Activated naive CD8-positive, alpha-beta T cell treated with anti-CD3 and anti-CD28 coated beads, Interleukin-2, amount 10 ng/mL, durations not matched to agents 7 days and 5 days (primary cell): ENCODE data around the gene ANK2. TPM values are rescaled to one million over a fixed set of nuclear protein-coding genes. Genes with fewer than 3 reads are reported as not detected.

Experiments used
- ATAC-seq: fragments of 150-1000 bp; cut with Tn5 transposase; one replicate; pipeline ENCODE4 v1.10.0; 2021; ENCODE audit warnings: low read depth, moderate library complexity
- POLR2A ChIA-PET: fragments of 350-600 bp; sonication (Branson Sonifier 250); formaldehyde crosslinking; loops from one replicate; lab custom pipeline; 2021; ENCODE audit warnings: antibody characterized with exemption; lab: Charles Lee
- DNase-seq: peaks from one replicate; pipeline ENCODE4 v3.0.0; 2021
- H3K27ac Mint-ChIP-seq: one replicate; pipeline ENCODE4 v1.8.0; 2022; ENCODE audit warnings: mild to moderate bottlenecking, mixed read lengths
- H3K27me3 Mint-ChIP-seq: one replicate; pipeline ENCODE4 v1.8.0; 2022; ENCODE audit warnings: mild to moderate bottlenecking, moderate library complexity, mixed read lengths
- H3K36me3 Mint-ChIP-seq: one replicate; pipeline ENCODE4 v1.8.0; 2021; ENCODE audit warnings: mild to moderate bottlenecking, mixed read lengths
- H3K4me1 Mint-ChIP-seq: one replicate; pipeline ENCODE4 v1.8.0; 2021; ENCODE audit warnings: mixed read lengths
- H3K4me3 Mint-ChIP-seq: one replicate; pipeline ENCODE4 v1.8.0; 2022; ENCODE audit warnings: mild to moderate bottlenecking, moderate library complexity, mixed read lengths
- H3K9me3 Mint-ChIP-seq: one replicate; pipeline ENCODE4 v1.8.0; 2021; ENCODE audit warnings: mixed read lengths
- total RNA-seq, 2 experiments: library from RNA; stranded (reverse); gene quantifications; one replicate each; pipeline ENCODE4 v1.2.3, GENCODE V29; 2021

The ANK2 gene
- total RNA-seq, 2 experiments from 2014 or later = 0.69 to 1.8 TPM

DNA sequence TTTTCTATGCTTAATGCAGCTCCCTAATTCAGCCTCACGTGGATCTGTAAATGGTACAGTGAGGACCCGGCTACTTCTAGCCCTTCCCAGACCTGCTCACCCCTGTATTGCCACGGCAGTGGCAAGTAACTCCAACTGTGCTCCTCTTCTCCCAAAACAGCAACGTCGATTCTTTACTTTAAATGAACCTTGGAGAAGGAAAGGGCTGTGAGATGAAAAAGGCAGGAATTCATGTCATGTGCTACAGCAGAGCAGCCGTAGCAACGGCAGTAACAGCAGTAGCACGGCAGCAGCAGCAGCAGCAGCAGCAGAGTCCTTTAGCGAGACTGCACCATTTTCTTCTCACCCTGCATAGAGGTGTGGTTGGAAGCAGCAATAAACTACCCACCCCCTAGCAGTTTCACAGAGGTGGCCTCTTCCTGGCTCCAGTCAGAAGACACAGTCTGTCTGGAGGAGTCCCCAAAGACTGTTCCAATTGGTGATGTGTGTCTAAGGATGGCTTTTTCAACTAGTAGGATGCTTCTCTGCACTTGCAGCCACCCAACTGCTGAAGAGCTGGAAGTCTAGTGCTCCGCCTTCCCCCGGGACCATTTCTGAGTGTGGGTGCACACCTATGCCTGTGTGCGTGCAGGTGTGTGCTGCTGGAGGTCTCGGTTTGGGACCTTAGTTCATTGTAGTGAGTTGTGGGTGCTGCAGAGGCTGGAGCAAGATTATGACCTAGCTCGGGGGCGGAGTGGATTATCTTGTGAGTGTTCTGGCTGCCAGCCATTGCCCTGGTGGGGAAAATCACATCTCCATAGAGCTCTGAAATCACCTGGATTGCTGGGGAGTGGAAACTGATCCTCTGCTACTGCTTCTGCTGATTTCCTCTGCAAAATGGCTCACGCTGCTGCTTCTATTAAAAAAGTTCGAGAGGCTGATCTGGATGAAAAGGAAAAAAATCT is 67.2 kb downstream of the ANK2 start:
- Mint-ChIP-seq H3K36me3 (no peaks in the 10 kb centered on the region), H3K4me3 (no peak overlapping the region), H3K27ac (no peak overlapping the region), H3K4me1 (no peaks in the 10 kb centered on the region), H3K27me3 (no peaks in the 10 kb centered on the region), H3K9me3 (no peaks in the 10 kb centered on the region)
- DNase-seq = no peak
- ATAC-seq = no peak
- POLR2A ChIA-PET = no interaction called here

GRCh38 chr4:113117358-113117702 is 67.9 kb downstream of the ANK2 start:
- POLR2A ChIA-PET = no interaction called here
- H3K4me1 Mint-ChIP-seq = no peaks in the 10 kb centered on the region
- H3K36me3 Mint-ChIP-seq = no peaks in the 10 kb centered on the region
- H3K27me3 Mint-ChIP-seq = no peaks in the 10 kb centered on the region
- ATAC-seq (no peak), DNase-seq (no peak)
- no peak overlapping the region for H3K4me3 Mint-ChIP-seq
- H3K27ac Mint-ChIP-seq = no peak overlapping the region
- H3K9me3 Mint-ChIP-seq = no peaks in the 10 kb centered on the region

GRCh38 chr4:113122066-113122465 is 72.6 kb downstream of the ANK2 start:
- no peaks in the 10 kb centered on the region for H3K27me3 Mint-ChIP-seq
- H3K9me3 Mint-ChIP-seq = no peaks in the 10 kb centered on the region
- POLR2A ChIA-PET = no interaction called here
- no peak overlapping the region for H3K4me3 Mint-ChIP-seq
- ATAC-seq (no peak), DNase-seq (no peak)
- no peaks in the 10 kb centered on the region for H3K36me3 Mint-ChIP-seq
- H3K27ac Mint-ChIP-seq = no peak overlapping the region
- no peaks in the 10 kb centered on the region for H3K4me1 Mint-ChIP-seq

- no peaks in the 10 kb centered on the region for H3K36me3 Mint-ChIP-seq
- H3K9me3 Mint-ChIP-seq = no peaks in the 10 kb centered on the region
- H3K4me1 Mint-ChIP-seq = no peaks in the 10 kb centered on the region
- DNase-seq (no peak), ATAC-seq (no peak)
- peaks cover 3% of the 10 kb centered on the region for H3K27me3 Mint-ChIP-seq
- no peak overlapping the region for H3K4me3 Mint-ChIP-seq
- no peak overlapping the region for H3K27ac Mint-ChIP-seq
- POLR2A ChIA-PET = no interaction called here
Measured at GRCh38 chr4:113125418-113125817, 76.0 kb downstream of the ANK2 start.

DNA sequence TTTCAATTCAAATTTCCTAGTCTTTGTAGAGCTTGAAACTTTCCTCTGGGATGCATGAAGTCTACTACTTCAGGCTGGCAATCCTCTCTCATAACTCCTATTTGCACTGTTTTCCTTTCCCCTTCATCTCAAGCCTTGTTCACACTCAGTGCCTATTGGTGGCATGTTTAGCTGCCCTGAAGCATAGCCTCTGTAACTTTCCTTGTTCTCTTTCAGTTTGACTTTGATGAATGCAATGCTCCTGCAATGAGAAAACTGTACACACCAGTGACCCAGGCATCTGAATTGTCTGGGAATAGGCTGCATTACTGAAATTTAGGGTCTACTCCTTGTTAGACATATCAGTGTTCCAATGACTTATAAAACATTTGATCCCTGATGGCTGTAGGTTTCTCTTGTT is 81.7 kb downstream of the ANK2 start:
- Mint-ChIP-seq H3K9me3 (no peaks in the 10 kb centered on the region), H3K36me3 (no peaks in the 10 kb centered on the region), H3K27me3 (peaks cover 6% of the 10 kb centered on the region), H3K4me3 (no peak overlapping the region), H3K27ac (no peak overlapping the region), H3K4me1 (no peaks in the 10 kb centered on the region)
- ATAC-seq (no peak), DNase-seq (no peak)
- POLR2A ChIA-PET = no interaction called here

DNA sequence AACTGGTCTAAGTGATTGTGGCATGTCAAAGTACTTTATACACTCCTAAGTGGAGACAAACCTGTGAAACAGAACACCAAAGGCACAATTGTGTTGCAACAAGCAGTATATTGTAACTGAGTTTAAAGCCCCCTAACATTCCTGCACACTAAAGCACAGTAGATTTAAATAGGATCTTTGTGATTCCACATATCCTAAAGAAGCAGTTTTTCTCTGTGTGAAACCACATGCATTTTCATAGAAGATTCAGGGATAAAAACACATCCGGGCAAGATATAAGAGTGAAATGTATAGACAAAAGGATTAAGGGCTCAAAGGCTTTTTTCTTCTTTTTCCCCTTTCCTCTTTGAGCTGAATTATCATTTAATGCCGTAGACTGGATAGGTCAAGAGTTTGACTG is 82.2 kb downstream of the ANK2 start:
- POLR2A ChIA-PET = no interaction called here
- Mint-ChIP-seq H3K27me3 (peaks cover 6% of the 10 kb centered on the region), H3K27ac (no peak overlapping the region), H3K4me1 (no peaks in the 10 kb centered on the region), H3K4me3 (no peak overlapping the region), H3K9me3 (no peaks in the 10 kb centered on the region), H3K36me3 (no peaks in the 10 kb centered on the region)
- ATAC-seq (no peak), DNase-seq (no peak)

GRCh38 chr4:113141901-113142346 is 92.5 kb downstream of the ANK2 start:
- no peaks in the 10 kb centered on the region for H3K9me3 Mint-ChIP-seq
- POLR2A ChIA-PET = no interaction called here
- no peaks in the 10 kb centered on the region for H3K36me3 Mint-ChIP-seq
- peaks cover under 1% of the 10 kb centered on the region for H3K4me1 Mint-ChIP-seq
- H3K4me3 Mint-ChIP-seq = no peak overlapping the region
- no peak for DNase-seq
- H3K27ac Mint-ChIP-seq = no peak overlapping the region
- H3K27me3 Mint-ChIP-seq = peaks cover 3% of the 10 kb centered on the region
- no peak for ATAC-seq

DNA sequence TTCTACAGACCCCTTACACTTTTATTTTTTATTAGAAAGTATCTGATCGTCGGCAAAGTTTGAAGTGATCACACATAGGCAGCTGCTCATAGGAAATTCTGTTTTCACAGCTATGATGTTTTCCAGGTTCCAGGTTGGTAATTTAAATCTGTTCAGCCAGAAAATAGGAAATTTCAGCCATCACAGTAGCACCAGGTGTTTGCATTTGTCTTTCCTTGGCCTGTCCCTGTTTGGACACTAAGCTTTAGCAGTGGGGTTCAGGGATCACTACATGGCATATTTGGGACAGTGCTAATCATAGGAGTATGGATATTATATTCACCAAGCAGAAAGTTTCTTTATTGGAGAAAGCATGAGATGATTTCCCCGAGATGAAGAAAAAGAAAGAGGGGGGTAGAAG is 92.9 kb downstream of the ANK2 start:
- peaks cover 1% of the 10 kb centered on the region for H3K4me1 Mint-ChIP-seq
- ATAC-seq = no peak
- no peaks in the 10 kb centered on the region for H3K36me3 Mint-ChIP-seq
- POLR2A ChIA-PET = no interaction called here
- H3K27me3 Mint-ChIP-seq = peaks cover 3% of the 10 kb centered on the region
- H3K4me3 Mint-ChIP-seq = no peak overlapping the region
- H3K27ac Mint-ChIP-seq = no peak overlapping the region
- H3K9me3 Mint-ChIP-seq = no peaks in the 10 kb centered on the region
- DNase-seq = no peak

DNA sequence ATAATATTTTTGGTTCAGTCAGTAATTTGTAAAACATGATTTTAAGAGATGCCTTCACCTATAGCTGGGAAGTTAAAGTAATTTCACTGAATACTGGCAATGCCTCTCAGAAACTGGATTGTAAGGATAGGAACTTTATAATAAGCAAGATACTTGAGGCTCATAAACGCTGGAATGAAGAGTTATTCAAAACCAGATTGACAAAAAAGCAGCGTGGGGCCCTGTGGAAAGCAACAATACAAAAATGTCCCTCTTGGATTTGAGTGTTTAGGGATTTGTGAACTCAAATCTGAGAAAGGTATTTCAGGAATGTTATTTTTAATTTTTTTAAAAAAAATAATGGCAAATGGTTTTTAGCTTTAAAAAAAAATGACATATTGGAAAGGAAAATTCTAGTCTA is 94.6 kb downstream of the ANK2 start:
- ATAC-seq = no peak
- Mint-ChIP-seq H3K4me1 (peaks cover 1% of the 10 kb centered on the region), H3K36me3 (no peaks in the 10 kb centered on the region), H3K27ac (no peak overlapping the region), H3K9me3 (no peaks in the 10 kb centered on the region), H3K4me3 (no peak overlapping the region), H3K27me3 (peaks cover 3% of the 10 kb centered on the region)
- POLR2A ChIA-PET = no interaction called here
- no peak for DNase-seq

GRCh38 chr4:113145147-113145518 is 95.7 kb downstream of the ANK2 start:
- Mint-ChIP-seq H3K4me1 (peaks cover 1% of the 10 kb centered on the region), H3K27ac (no peak overlapping the region), H3K27me3 (peaks cover 3% of the 10 kb centered on the region), H3K9me3 (no peaks in the 10 kb centered on the region), H3K36me3 (no peaks in the 10 kb centered on the region), H3K4me3 (no peak overlapping the region)
- POLR2A ChIA-PET = no interaction called here
- no peak for DNase-seq
- ATAC-seq = no peak

- H3K4me1 Mint-ChIP-seq = peaks cover 1% of the 10 kb centered on the region
- peaks cover 3% of the 10 kb centered on the region for H3K27me3 Mint-ChIP-seq
- POLR2A ChIA-PET = no interaction called here
- no peak overlapping the region for H3K27ac Mint-ChIP-seq
- no peaks in the 10 kb centered on the region for H3K36me3 Mint-ChIP-seq
- no peaks in the 10 kb centered on the region for H3K9me3 Mint-ChIP-seq
- H3K4me3 Mint-ChIP-seq = no peak overlapping the region
- DNase-seq (no peak), ATAC-seq (no peak)
Measured at GRCh38 chr4:113145519-113146291, 96.3 kb downstream of the ANK2 start.

DNA sequence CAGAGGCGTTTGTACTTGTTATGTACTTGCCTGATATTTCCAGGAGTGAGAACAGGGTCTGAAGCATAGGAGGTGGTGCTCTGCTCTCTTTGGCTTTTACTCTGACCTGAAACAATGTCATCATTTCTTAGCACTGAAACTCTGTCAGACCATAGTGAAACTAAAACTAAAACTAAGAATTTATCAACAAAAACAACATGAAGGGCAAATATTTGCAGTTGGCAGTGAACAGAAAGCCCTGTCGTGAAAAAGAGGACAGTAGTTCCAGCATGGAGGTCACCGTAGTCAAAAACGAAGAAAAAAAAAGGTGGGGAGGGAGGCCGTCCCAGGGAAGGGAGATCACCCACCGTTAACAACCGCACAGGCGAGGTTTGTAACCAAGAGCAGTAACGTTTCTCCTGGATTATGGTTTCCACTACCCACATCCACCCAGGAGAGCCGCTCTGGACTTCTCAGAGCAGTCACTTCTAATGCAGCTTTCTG is 97.5 kb downstream of the ANK2 start:
- no peak for DNase-seq
- Mint-ChIP-seq H3K27ac (no peak overlapping the region), H3K9me3 (no peaks in the 10 kb centered on the region), H3K36me3 (no peaks in the 10 kb centered on the region), H3K27me3 (peaks cover 3% of the 10 kb centered on the region), H3K4me3 (peak overlapping the region; percentile 31), H3K4me1 (peaks cover 1% of the 10 kb centered on the region)
- no peak for ATAC-seq
- POLR2A ChIA-PET = no interaction called here

DNA sequence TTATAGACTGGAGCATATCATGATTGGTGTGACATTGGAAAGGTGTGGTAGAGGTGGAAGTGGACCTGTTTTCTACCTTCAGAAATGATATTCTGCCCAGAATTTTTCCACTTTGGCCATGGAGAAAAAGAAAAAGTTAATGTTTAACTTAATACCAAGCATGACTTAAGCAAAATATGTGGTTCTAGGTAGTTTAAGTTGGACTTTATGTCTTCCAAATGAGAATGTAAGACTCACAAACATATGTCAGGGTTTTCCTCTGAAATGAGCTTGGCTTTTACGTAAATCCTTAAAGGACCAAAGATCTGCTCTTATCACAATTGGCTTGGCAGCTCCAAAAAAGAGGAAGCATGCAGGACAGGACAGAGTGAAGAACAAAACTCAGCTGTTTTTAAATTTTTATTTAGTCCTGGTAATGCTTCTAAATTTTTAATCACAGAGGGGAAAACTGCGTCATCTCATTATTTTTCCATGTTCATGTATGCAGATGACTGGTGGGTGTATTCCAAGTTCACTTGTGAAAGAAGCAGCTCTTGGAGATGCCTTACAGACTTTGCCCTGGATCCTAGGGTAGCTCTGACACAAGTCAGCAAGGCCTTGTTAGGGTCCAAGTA is 98.2 kb downstream of the ANK2 start:
- no peaks in the 10 kb centered on the region for H3K36me3 Mint-ChIP-seq
- H3K4me3 Mint-ChIP-seq = no peak overlapping the region
- POLR2A ChIA-PET = no interaction called here
- H3K4me1 Mint-ChIP-seq = peaks cover 1% of the 10 kb centered on the region
- H3K27me3 Mint-ChIP-seq = peaks cover 3% of the 10 kb centered on the region
- no peak for ATAC-seq
- DNase-seq = no peak
- no peak overlapping the region for H3K27ac Mint-ChIP-seq
- H3K9me3 Mint-ChIP-seq = no peaks in the 10 kb centered on the region
